Osteocyte (in vitro differentiated cells): Measurements from ENCODE around the gene PLXDC2. TPM values are rescaled to one million over a fixed set of nuclear protein-coding genes. Genes with fewer than 3 reads are reported as not detected.
"Not testable (repeated sequence)": the region's sequence is repeated elsewhere in the genome, so short reads cannot be mapped to it uniquely, and the experiment has no call there.

Experiments
- DNase-seq: peaks from one replicate; pipeline ENCODE4 v3.0.0; 2021; ENCODE audit warnings: mixed read lengths; ENCODE audit not compliant: unreplicated experiment; ENCODE audit errors: extremely low spot score
- H3K27ac Mint-ChIP-seq: one replicate; pipeline ENCODE4 v1.8.0; 2021; ENCODE audit warnings: mild to moderate bottlenecking, mixed read lengths; ENCODE audit not compliant: unreplicated experiment
- H3K27me3 Mint-ChIP-seq: one replicate; pipeline ENCODE4 v1.8.0; 2021; ENCODE audit warnings: mixed read lengths; ENCODE audit not compliant: unreplicated experiment
- H3K36me3 Mint-ChIP-seq: one replicate; pipeline ENCODE4 v1.8.0; 2021; ENCODE audit warnings: mixed read lengths; ENCODE audit not compliant: unreplicated experiment
- H3K4me1 Mint-ChIP-seq: one replicate; pipeline ENCODE4 v1.8.0; 2021; ENCODE audit warnings: mixed read lengths; ENCODE audit not compliant: unreplicated experiment
- H3K4me3 Mint-ChIP-seq: one replicate; pipeline ENCODE4 v1.8.0; 2021; ENCODE audit warnings: mild to moderate bottlenecking, moderate library complexity, mixed read lengths; ENCODE audit not compliant: unreplicated experiment
- H3K9me3 Mint-ChIP-seq: one replicate; pipeline ENCODE4 v1.8.0; 2021; ENCODE audit warnings: mixed read lengths; ENCODE audit not compliant: unreplicated experiment
- long read RNA-seq: library from polyadenylated mRNA; unstranded; transcript quantifications from one replicate; pipeline ENCODE4 v2.0.0, GENCODE V29; 2021
- total RNA-seq: library from RNA; stranded (reverse); gene quantifications from 2 replicates; pipeline ENCODE4 v1.2.1, GENCODE V29; 2021
- TF ChIP-seq, protein P1 (sequence below): fragments of 200-600 bp; sonication (generic); IDR thresholded peaks from 2 replicates; pipeline ENCODE4 v1.5.0; 2021; ENCODE audit warnings: antibody characterized with exemption, mild to moderate bottlenecking, moderate library complexity

The PLXDC2 gene
- 33.2 and 36.4 TPM in 2 replicates for total RNA-seq
- long read RNA-seq, full-length matches to known transcripts: 84 of 114 reads
- long read RNA-seq, partial matches to known transcripts: 10 of 114 reads
- long read RNA-seq, other reads (novel, unspliced or antisense): 20 of 114 reads

GRCh38 chr10:19816411-19817230 lies at the start of gene PLXDC2:
TSS of gene PLXDC2 (plus strand) at chr10:19816432.
- Mint-ChIP-seq H3K27ac (peak within 1 kb of the TSS; percentile 85), H3K4me3 (peak within 1 kb of the TSS; percentile 93), H3K4me1 (peaks cover 25% of the 10 kb centered on the region), H3K27me3 (peaks cover 44% of the 10 kb centered on the region), H3K9me3 (no peaks in the 10 kb centered on the region), H3K36me3 (peaks cover 5% of the 10 kb centered on the region)
- TF ChIP-seq, protein P1, sequence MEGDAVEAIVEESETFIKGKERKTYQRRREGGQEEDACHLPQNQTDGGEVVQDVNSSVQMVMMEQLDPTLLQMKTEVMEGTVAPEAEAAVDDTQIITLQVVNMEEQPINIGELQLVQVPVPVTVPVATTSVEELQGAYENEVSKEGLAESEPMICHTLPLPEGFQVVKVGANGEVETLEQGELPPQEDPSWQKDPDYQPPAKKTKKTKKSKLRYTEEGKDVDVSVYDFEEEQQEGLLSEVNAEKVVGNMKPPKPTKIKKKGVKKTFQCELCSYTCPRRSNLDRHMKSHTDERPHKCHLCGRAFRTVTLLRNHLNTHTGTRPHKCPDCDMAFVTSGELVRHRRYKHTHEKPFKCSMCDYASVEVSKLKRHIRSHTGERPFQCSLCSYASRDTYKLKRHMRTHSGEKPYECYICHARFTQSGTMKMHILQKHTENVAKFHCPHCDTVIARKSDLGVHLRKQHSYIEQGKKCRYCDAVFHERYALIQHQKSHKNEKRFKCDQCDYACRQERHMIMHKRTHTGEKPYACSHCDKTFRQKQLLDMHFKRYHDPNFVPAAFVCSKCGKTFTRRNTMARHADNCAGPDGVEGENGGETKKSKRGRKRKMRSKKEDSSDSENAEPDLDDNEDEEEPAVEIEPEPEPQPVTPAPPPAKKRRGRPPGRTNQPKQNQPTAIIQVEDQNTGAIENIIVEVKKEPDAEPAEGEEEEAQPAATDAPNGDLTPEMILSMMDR: no peak
- no peak for DNase-seq

GRCh38 chr10:19767876-19768275 lies 48.4 kb upstream of the PLXDC2 start:
- no peaks in the 10 kb centered on the region for H3K36me3 Mint-ChIP-seq
- no peak for DNase-seq
- no peaks in the 10 kb centered on the region for H3K9me3 Mint-ChIP-seq
- no peak overlapping the region for H3K4me3 Mint-ChIP-seq
- H3K4me1 Mint-ChIP-seq: peaks cover 6% of the 10 kb centered on the region
- TF ChIP-seq, protein P1: no peak
- H3K27me3 Mint-ChIP-seq: peaks cover 4% of the 10 kb centered on the region
- no peak overlapping the region for H3K27ac Mint-ChIP-seq

DNA sequence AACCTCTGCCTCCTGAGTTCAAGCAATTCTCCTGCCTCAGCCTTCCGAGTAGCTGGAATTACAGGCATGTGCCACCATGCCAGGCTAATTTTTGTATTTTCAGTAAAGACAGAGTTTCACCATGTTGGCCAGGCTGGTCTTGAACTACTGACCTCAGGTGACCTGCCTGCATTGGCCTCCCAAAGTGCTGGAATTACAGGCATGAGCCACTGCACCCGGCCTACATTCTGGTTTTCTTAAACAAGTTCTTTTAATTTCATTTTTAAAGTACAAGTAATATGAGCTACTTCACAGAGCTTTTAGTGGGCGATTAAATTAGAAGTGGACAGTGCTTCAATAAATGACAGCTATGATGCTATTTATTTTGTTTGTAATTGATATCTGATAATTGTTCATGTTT lies 46.4 kb upstream of the PLXDC2 start:
- not testable (repeated sequence) for H3K27me3 Mint-ChIP-seq, H3K36me3 Mint-ChIP-seq, H3K9me3 Mint-ChIP-seq, H3K4me1 Mint-ChIP-seq, H3K27ac Mint-ChIP-seq, DNase-seq
- peak overlapping the region; percentile 32 for H3K4me3 Mint-ChIP-seq

DNA sequence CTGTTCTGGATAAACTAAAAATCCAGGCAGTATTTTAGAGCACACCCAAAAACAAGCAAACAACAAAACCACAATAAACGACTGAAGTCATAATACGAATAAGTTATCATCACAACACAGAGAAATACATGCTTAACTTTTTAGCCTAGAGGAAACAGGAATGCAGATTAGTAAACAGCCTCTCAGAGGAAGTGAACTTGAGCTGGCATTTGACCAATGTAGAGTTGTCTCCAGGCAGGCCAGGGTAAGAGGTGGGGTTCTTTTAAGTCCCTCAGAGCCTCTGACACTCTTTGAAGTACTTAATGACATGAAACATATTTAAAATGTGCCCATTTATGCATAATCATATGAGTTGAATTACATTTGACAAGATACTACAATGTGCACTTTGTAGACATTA lies 43.3 kb upstream of the PLXDC2 start:
- Mint-ChIP-seq H3K4me3 (no peak overlapping the region), H3K36me3 (no peaks in the 10 kb centered on the region), H3K27me3 (peaks cover 10% of the 10 kb centered on the region), H3K9me3 (no peaks in the 10 kb centered on the region), H3K4me1 (peaks cover 6% of the 10 kb centered on the region), H3K27ac (no peak overlapping the region)
- TF ChIP-seq, protein P1: no peak
- DNase-seq: no peak

DNA sequence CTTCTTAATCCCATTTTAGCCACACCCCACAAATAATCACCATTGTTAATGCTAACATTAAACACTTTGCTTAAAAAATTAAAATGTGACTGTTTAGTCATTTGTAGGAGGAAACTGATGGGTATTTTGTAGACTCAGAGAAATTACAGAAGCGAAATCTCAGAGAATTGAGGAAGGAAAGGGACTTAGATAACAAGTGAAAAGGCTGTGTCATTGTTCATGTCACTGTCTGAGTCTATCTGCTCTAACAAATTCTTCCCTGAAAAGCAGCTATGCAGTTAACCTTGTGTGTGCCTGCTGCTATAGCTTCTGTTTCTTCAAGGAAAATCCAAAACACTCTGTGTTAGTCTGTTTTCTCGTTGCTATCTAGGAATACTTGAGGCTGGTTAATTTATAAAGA lies 40.9 kb upstream of the PLXDC2 start:
- TF ChIP-seq, protein P1: no peak
- no peak for DNase-seq
- Mint-ChIP-seq H3K9me3 (no peaks in the 10 kb centered on the region), H3K27me3 (peaks cover 10% of the 10 kb centered on the region), H3K36me3 (no peaks in the 10 kb centered on the region), H3K4me1 (no peaks in the 10 kb centered on the region), H3K27ac (no peak overlapping the region), H3K4me3 (no peak overlapping the region)
